Vagina (tissue), 2 donors: ENCODE results near the gene SLC17A7.

Experiments
- POLR2A ChIP-seq, 2 donors: fragments of 450-650 bp; IDR thresholded peaks; one replicate each; pipeline ENCODE4 v1.6.1; 2017; ENCODE audit warnings: antibody characterized with exemption in 2 of 2, mild to moderate bottlenecking in 2 of 2, moderate library complexity in 2 of 2
- POLR2AphosphoS5 ChIP-seq, 2 donors: sonication (generic); formaldehyde crosslinking; IDR thresholded peaks; one replicate each; pipeline ENCODE4 v1.9.0; 2017; ENCODE audit warnings: antibody characterized with exemption in 2 of 2, mild to moderate bottlenecking in 2 of 2, low read depth in 1 of 2; ENCODE audit not compliant: insufficient read depth in 1 of 2
- TF ChIP-seq, protein P1 (sequence below), 3 experiments: fragments of 450-650 bp in 2 of 3; fragments of 200-600 bp in 1 of 3; sonication (generic) in 1 of 3; IDR thresholded peaks; one replicate each; pipeline ENCODE4 v1.5.1; 2017 to 2019; ENCODE audit warnings: antibody characterized with exemption in 3 of 3, mild to moderate bottlenecking in 2 of 3, moderate library complexity in 2 of 3

DNA sequence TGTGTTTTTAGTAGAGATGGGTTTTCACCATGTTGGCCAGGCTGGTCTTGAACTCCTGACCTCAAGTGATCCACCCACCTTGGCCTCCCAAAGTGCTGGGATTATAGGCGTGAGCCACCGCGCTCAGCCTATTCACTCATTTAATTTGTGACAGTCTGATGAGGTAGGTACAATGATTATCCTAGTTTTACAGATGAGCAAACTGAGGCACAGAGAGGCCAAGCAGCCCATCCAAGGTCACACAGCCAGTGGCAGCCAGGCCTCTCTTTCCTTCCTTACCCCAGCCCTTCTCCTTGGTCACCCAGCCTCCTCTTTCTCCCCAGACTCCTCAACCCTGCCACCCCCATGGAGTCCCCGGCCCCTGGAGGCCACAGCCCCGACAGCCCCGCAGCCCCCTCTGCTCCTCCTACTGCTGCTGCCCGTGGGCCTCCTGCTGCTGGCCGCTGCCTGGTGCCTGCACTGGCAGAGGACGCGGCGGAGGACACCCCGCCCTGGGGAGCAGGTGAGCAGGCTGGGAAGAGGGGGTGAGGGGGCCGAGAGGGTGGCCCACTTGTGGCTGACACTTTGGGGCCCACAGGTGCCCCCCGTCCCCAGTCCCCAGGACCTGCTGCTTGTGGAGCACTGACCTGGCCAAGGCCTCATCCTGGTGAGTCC lies 38.8 kb upstream of the SLC17A7 start:
- TF ChIP-seq, protein P1, sequence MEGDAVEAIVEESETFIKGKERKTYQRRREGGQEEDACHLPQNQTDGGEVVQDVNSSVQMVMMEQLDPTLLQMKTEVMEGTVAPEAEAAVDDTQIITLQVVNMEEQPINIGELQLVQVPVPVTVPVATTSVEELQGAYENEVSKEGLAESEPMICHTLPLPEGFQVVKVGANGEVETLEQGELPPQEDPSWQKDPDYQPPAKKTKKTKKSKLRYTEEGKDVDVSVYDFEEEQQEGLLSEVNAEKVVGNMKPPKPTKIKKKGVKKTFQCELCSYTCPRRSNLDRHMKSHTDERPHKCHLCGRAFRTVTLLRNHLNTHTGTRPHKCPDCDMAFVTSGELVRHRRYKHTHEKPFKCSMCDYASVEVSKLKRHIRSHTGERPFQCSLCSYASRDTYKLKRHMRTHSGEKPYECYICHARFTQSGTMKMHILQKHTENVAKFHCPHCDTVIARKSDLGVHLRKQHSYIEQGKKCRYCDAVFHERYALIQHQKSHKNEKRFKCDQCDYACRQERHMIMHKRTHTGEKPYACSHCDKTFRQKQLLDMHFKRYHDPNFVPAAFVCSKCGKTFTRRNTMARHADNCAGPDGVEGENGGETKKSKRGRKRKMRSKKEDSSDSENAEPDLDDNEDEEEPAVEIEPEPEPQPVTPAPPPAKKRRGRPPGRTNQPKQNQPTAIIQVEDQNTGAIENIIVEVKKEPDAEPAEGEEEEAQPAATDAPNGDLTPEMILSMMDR (IDR thresholded peaks at IDR 0.05): no peak
- no peak for TF ChIP-seq POLR2A (IDR thresholded peaks at IDR 0.05)
- TF ChIP-seq POLR2AphosphoS5 (IDR thresholded peaks at IDR 0.05; ENCODE audit: insufficient read depth in 1 of 2, low read depth in 1 of 2): no peak
